Breast epithelium (tissue), 4 donors: Measurements from ENCODE around the gene RABL2B. TPM values are rescaled to one million over a fixed set of nuclear protein-coding genes. Genes with fewer than 3 reads are reported as not detected.

Experiments used
- DNase-seq, 2 donors: peaks; one replicate each; pipeline ENCODE4 v3.0.0-alpha.2; 2019; ENCODE audit warnings: low spot score in 2 of 2
- H3K27ac ChIP-seq, 2 donors: fragments of 200-600 bp; sonication (generic) in 1 of 2; one replicate each; pipeline ENCODE4 v1.5.1; 2016 to 2019; ENCODE audit warnings: mild to moderate bottlenecking in 1 of 2
- H3K27me3 ChIP-seq, 2 donors: fragments of 200-600 bp; sonication (generic) in 1 of 2; one replicate each; pipeline versions ENCODE4 v1.5.1 to v1.6.0; 2017 to 2019; ENCODE audit warnings: control low read depth in 1 of 2, mild to moderate bottlenecking in 1 of 2
- H3K36me3 ChIP-seq: fragments of 200-600 bp; one replicate; pipeline ENCODE4 v1.5.1; 2019
- H3K4me1 ChIP-seq, 2 donors: fragments of 200-600 bp; sonication (generic); one replicate each; pipeline ENCODE4 v1.5.1; 2016 to 2019; ENCODE audit warnings: control low read depth in 1 of 2
- H3K4me3 ChIP-seq, 3 donors: fragments of 200-600 bp; sonication (generic); 1 replicate in 2 of 3; 2 replicates in 1 of 3; pipeline ENCODE4 v1.5.1; 2016 to 2019; ENCODE audit warnings: mild to moderate bottlenecking in 3 of 3, moderate library complexity in 2 of 3
- H3K9me3 ChIP-seq, 2 donors: fragments of 200-600 bp; sonication (generic) in 1 of 2; one replicate each; pipeline ENCODE4 v1.5.1; 2016 to 2019; ENCODE audit warnings: control low read depth in 1 of 2
- CTCF ChIP-seq, 3 donors: fragments of 450-650 bp; IDR thresholded peaks; one replicate each; pipeline ENCODE4 v1.5.1; 2016 to 2017; ENCODE audit warnings: antibody characterized with exemption in 3 of 3, mild to moderate bottlenecking in 3 of 3, moderate library complexity in 3 of 3
- POLR2A ChIP-seq: fragments of 450-650 bp; IDR thresholded peaks from one replicate; pipeline ENCODE4 v1.6.1; 2016; ENCODE audit warnings: antibody characterized with exemption, mild to moderate bottlenecking, moderate library complexity
- POLR2AphosphoS5 ChIP-seq, 3 donors: sonication (generic); formaldehyde crosslinking; IDR thresholded peaks; one replicate each; pipeline ENCODE4 v1.6.1; 2017; ENCODE audit warnings: antibody characterized with exemption in 3 of 3
- intact Hi-C: fragments of 100-400 bp; cut with DNase I; formaldehyde crosslinking; loops from one replicate; pipeline ENCODE4 v1.15.1; 2023; ENCODE audit warnings: low total_unique reads
- total RNA-seq, 3 donors: library from RNA; depleted of rRNA; stranded (reverse); fragments of >200 nt; gene quantifications; one replicate each; pipeline ENCODE4 v1.1.0, GENCODE V29; 2016

The RABL2B gene
- total RNA-seq, 3 donors from 2014 or later, result 16.0 to 33.1 (median 32.1) TPM

GRCh38 chr22:50739279-50739691 is 44.2 kb downstream of the RABL2B start:
- no peaks in the 10 kb centered on the region for H3K27me3 ChIP-seq
- H3K36me3 ChIP-seq, result no peaks in the 10 kb centered on the region
- no peaks in the 10 kb centered on the region for H3K9me3 ChIP-seq
- H3K4me1 ChIP-seq, result no peaks in the 10 kb centered on the region
- TF ChIP-seq CTCF (IDR thresholded peaks at IDR 0.05), result no peak
- no peak for TF ChIP-seq POLR2AphosphoS5 (IDR thresholded peaks at IDR 0.05)
- no peak for TF ChIP-seq POLR2A
- no peak overlapping the region for H3K27ac ChIP-seq
- DNase-seq, result peak in 1 of 2 donors; percentile 10
- H3K4me3 ChIP-seq, result no peak overlapping the region
- intact Hi-C loops, result no loop called here

- no peaks in the 10 kb centered on the region for H3K4me1 ChIP-seq
- H3K27ac ChIP-seq, result no peak overlapping the region
- DNase-seq, result peak in 1 of 2 donors; percentile 3
These were observed 44.7 kb downstream of the RABL2B start for GRCh38 chr22:50738649-50739227.

GRCh38 chr22:50737728-50738648 is 45.4 kb downstream of the RABL2B start, which contains the start of gene ACR:
ACR (plus strand) TSS chr22:50738204; CDS start chr22:50738236, 32 bp downstream.
- Histone ChIP-seq H3K9me3 (no peaks in the 10 kb centered on the region), H3K27ac (no peak within 1 kb of the TSS), H3K36me3 (no peaks in the 10 kb centered on the region), H3K4me3 (no peak within 1 kb of the TSS), H3K27me3 (no peaks in the 10 kb centered on the region), H3K4me1 (no peaks in the 10 kb centered on the region)
- intact Hi-C loops, result no loop called here
- DNase-seq, result peak in 1 of 2 donors; percentile 11
- TF ChIP-seq POLR2A (no peak), CTCF (IDR thresholded peaks at IDR 0.05) (no peak), POLR2AphosphoS5 (IDR thresholded peaks at IDR 0.05) (no peak)

More at GRCh38 chr22:50738649-50739227, 44.7 kb downstream of the RABL2B start:
- TF ChIP-seq POLR2AphosphoS5 (IDR thresholded peaks at IDR 0.05) (no peak), CTCF (IDR thresholded peaks at IDR 0.05) (no peak), POLR2A (no peak)
- H3K9me3 ChIP-seq, result no peaks in the 10 kb centered on the region
- H3K36me3 ChIP-seq, result no peaks in the 10 kb centered on the region
- intact Hi-C loops, result no loop called here
- H3K27me3 ChIP-seq, result no peaks in the 10 kb centered on the region
- H3K4me3 ChIP-seq, result no peak overlapping the region

- H3K36me3 ChIP-seq, result no peaks in the 10 kb centered on the region
- DNase-seq, result no peak
- intact Hi-C loops, result no loop called here
- H3K4me3 ChIP-seq, result no peak overlapping the region
- TF ChIP-seq POLR2AphosphoS5 (IDR thresholded peaks at IDR 0.05), result no peak
- TF ChIP-seq POLR2A, result no peak
- no peak for TF ChIP-seq CTCF (IDR thresholded peaks at IDR 0.05)
- no peak overlapping the region for H3K27ac ChIP-seq
- H3K4me1 ChIP-seq, result no peaks in the 10 kb centered on the region
- no peaks in the 10 kb centered on the region for H3K27me3 ChIP-seq
- no peaks in the 10 kb centered on the region for H3K9me3 ChIP-seq
These were observed 47.8 kb downstream of the RABL2B start for GRCh38 chr22:50735739-50736030.
